Cardiac fibroblast (primary cell): ENCODE results near the gene ADAMTS20.

Source experiments
- DNase-seq, 2 donors: peaks; one replicate each; pipeline versions ENCODE4 v3.0.0 to v3.0.0-alpha.2; 2010; ENCODE audit warnings: low read depth in 2 of 2
- H3K4me3 ChIP-seq, 2 donors: replicated peaks in 1 of 2; 1 replicate in 1 of 2; 2 replicates in 1 of 2; pipeline ENCODE4 v1.5.1; 2011; ENCODE audit warnings: low read depth in 2 of 2, low read length in 2 of 2, mild to moderate bottlenecking in 2 of 2, moderate library complexity in 1 of 2
- TF ChIP-seq, protein P1 (sequence below): IDR thresholded peaks from one replicate; pipeline ENCODE4 v1.5.1; 2011; ENCODE audit warnings: low read depth, mild to moderate bottlenecking, low read length, inconsistent platforms

ADAMTS20 gene

GRCh38 chr12:43325786-43326185 is 226.2 kb downstream of the ADAMTS20 start:
- no peak for DNase-seq
- H3K4me3 ChIP-seq, result no peak overlapping the region
- TF ChIP-seq, protein P1, sequence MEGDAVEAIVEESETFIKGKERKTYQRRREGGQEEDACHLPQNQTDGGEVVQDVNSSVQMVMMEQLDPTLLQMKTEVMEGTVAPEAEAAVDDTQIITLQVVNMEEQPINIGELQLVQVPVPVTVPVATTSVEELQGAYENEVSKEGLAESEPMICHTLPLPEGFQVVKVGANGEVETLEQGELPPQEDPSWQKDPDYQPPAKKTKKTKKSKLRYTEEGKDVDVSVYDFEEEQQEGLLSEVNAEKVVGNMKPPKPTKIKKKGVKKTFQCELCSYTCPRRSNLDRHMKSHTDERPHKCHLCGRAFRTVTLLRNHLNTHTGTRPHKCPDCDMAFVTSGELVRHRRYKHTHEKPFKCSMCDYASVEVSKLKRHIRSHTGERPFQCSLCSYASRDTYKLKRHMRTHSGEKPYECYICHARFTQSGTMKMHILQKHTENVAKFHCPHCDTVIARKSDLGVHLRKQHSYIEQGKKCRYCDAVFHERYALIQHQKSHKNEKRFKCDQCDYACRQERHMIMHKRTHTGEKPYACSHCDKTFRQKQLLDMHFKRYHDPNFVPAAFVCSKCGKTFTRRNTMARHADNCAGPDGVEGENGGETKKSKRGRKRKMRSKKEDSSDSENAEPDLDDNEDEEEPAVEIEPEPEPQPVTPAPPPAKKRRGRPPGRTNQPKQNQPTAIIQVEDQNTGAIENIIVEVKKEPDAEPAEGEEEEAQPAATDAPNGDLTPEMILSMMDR, result no peak

- TF ChIP-seq, protein P1, result no peak
- no peak overlapping the region for H3K4me3 ChIP-seq
- DNase-seq, result no peak
Measured at GRCh38 chr12:43320281-43320680, 231.7 kb downstream of the ADAMTS20 start.

- DNase-seq, result no peak
- TF ChIP-seq, protein P1, result no peak
- H3K4me3 ChIP-seq, result no peak overlapping the region
Measured at GRCh38 chr12:43318021-43318420, 234.0 kb downstream of the ADAMTS20 start.

DNA sequence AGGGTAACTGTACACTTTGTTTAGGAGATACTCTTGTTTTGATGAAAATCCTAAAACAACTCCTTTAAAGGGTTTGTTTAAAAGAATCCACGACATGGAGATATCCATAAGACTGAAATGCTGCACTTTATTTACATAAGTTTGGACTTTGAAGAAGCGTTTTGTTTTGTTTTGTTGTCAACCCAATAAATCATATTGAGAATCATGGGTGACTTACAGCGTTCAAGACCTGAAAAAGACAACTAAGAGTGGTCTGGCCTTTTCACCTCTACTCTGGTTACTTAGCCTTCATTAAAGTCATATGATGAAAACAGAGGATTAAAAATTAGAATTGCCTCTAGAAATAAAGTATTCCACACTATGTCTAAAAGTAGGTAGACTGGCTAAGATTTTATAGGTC is 234.8 kb downstream of the ADAMTS20 start:
- no peak for DNase-seq
- TF ChIP-seq, protein P1, result no peak
- H3K4me3 ChIP-seq, result no peak overlapping the region

DNA sequence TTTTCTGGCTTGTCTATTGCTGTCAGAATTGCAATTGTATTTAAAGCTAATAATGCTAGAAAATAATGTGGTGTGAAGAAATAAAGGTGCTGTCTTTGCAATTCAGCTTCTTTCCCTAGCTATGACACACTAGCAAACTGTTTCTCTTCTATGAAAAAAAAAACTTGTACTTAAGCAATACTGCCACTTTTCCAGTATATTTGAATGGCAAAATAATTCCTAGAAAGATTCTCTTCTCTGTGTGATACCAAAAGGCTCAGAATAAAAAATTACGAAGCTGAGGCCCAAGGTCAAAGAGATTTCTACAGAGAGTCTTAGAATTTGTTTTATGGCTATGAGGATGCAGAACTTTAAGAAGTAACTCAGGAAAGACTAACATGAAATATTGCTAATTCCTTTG is 235.5 kb downstream of the ADAMTS20 start:
- DNase-seq, result peak in 1 of 2 donors; percentile 24
- H3K4me3 ChIP-seq, result no peak overlapping the region
- TF ChIP-seq, protein P1, result no peak

- DNase-seq, result peak in 1 of 2 donors; percentile 44
- TF ChIP-seq, protein P1, result no peak
- no peak overlapping the region for H3K4me3 ChIP-seq
Measured at GRCh38 chr12:43315961-43316360, 236.0 kb downstream of the ADAMTS20 start.

- TF ChIP-seq, protein P1, result no peak
- no peak overlapping the region for H3K4me3 ChIP-seq
- DNase-seq, result peak in 1 of 2 donors; percentile 15
Measured at GRCh38 chr12:43312991-43313505, 239.0 kb downstream of the ADAMTS20 start.
